GM19035 (cell line): ENCODE results near the gene PRKCD.

Experiments
- ATAC-seq: cut with Tn5 transposase; IDR thresholded peaks from one replicate; pipeline ENCODE4 v1.9.1; 2021; ENCODE audit not compliant: unreplicated experiment

Gene PRKCD

DNA sequence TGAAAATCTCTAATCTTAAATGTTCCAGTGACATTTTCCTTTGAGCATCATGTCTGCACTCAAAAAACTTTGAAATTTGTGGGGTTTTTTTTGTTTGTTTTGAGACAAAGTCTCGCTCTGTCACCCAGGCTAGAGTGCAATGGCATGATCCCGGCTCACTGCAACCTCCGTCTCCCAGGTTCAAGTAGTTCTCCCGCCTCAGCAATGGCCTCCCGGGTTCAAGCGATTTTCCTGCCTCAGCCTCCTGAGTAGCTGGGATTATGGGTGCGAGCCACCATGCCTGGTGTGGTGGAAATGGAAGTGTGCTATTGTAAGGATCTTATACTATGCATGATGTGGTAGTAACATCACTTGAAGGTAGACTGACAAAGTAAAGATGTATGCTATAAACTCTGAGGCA is 52.3 kb downstream of the PRKCD start:
- ATAC-seq, result no peak

DNA sequence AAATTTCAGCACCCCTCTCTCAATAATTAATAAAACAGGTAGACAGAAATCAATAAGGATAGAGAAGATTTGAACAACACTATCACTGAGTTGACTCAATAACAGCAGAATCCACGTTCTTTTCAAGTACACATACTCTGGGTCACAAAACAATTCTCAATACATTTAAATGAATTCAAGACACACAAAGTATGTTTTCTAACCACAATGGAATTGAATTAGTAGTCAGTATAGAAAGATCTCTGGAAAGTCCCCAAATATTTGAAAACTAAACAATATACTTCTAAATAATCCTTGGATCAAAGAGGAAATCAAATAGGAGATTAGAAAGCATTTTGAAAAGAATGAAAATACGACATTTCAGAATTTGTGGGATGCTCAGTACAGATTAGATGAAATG is 54.8 kb downstream of the PRKCD start:
- no peak for ATAC-seq

DNA sequence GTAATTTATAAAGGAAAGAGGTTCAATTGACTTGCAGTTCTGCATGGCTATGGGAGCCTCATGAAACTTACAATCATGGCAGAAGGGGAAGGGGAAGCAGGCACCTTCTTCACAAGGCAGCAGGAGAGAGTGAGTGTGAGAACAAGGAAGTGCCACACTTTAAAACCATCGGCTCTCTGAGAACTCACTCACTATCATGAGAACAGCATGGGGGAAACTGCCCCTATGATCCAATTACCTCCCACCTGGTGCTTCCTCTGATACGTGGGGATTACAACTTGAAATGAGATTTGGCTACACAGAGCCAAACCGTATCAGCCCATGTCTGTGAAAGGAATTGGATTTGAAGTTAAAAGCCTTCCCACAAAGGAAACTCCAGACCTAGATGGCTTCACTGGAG is 55.7 kb downstream of the PRKCD start:
- ATAC-seq, result no peak

DNA sequence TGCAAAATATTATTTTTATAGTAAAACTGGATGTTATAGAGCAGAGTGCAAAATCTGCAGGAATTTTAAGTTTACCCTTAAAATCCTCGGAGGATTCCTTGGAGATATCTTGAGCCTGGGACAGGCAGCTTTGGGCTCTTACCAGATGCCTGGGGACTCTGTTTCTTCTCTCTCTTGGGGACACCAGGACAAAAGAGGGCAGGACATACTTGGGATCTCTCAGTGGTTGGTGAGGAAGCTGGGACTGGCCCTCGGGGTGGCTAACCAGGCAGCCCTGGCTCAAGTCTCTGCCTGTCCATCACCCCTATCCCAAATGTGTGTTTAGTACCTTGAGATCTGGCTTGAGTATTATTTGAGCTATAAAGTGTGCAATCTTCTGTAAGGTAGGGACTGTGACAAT is 56.2 kb downstream of the PRKCD start:
- ATAC-seq, result no peak

DNA sequence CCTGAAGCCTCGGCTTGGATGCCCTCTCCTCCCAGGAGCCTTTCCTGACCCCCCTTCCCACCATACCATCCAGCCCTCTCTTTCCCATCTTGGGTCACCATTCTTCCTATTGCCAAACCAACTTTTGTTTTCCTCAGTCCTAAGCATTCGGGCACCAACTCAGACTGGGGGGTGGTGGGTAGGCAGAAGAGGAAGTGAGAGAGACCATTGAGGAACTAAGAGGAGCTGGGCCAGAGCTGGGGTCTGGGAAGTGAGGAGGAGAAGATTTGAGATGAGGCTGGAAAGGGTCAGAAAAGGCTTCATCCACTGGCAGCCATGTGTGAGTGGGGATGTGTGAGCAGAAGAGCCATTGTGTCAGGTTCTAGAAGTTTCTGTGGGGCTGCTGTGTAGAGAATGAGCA is 57.1 kb downstream of the PRKCD start:
- no peak for ATAC-seq

DNA sequence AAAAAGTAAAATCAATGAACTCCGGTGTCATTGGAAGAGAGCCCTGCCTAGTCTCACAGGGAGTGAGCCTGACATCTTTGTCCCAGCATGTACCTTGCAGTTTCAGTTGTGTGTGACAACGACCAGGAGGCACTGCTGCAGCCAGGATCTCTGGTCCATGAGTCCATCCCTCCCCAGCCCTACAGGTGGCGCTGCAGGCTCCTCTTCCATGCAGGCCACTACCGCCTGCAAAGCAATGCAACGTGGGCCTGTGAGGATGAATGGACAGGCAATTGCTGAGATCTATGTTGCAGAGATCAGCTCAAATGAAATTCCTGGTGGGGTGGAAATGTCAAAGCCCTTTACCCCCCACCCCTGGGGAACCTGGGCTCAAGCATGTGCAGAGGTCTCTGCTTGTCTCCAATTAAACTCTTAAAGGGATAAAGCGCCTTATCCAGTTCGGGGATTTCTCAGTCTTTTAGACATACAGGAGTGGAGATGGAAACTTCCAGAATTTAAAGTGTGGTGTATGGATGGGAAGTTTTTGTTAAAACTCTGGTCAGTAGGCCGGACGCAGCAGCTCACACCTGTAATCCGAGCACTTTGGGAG is 59.0 kb downstream of the PRKCD start:
- ATAC-seq, result no peak

DNA sequence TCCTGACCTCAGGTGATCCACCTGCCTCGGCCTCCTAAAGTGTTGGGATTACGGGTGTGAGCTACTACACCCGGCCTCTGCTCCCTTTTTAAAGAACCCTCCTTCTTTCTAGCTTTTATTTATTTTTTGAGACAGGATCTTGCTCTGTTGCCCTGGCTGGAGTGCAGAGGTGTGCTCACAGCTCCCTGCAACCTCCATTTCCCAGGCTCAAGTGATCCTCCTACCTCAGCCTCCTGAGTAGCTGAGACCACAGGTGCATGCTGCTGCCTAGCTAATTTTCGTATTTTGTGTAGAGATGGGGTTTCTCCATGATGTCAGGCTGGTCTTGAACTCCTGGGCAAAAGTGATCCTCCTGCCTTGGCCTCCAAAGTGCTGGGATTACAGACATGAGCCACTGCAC is 60.3 kb downstream of the PRKCD start:
- ATAC-seq, result no peak

DNA sequence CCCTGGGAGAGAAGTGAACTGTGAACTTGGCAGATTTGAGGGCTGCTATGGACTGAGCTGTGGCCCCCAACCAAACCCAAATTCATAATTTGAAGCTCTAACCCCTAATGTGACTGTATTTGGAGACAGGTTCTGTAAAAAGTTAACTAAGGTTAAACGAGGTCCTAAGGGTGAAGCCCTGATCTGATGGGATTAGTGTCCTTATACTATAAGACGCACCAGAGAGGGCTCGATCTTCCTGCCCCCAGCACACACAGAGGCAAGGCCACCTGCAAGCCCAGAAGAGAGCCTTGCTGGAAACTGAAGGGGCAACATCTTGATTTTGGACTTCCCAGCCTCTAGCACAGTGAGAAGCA is 60.8 kb downstream of the PRKCD start:
- no peak for ATAC-seq

DNA sequence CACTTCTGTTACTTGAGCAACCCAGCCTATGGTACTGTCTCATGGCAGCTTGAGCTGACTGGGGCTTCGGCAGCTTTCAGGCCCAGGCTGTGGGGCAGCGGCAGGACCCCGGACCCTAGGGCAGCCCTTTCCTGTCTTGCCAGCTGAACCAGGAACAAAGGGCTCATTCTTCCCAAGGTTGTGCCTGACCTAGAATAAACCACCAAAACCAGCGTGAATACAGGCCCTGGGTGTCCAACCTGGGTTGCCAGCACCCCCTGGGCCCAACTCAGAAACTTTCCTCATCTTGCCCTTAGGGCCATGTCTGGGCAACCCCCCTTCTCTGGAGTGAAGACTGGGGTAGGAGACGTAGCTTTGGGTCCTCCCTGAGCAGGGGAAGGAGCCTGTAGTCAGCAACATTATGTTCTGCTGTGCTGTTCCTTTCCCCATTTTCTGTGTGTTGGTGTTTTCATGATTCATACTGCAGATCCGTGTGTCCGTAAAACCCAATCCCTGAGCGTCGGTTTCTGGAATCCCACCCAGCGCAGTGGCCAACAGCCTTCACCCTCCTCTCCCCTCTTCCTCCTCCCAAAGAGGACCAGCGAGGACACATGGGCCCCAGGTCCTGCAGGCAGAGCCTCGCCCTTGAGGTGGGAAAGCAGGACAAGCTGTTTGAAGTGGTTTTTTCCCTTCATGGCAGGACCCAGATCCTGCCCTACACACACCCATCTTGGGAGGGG is 61.3 kb downstream of the PRKCD start:
- ATAC-seq, result no peak

DNA sequence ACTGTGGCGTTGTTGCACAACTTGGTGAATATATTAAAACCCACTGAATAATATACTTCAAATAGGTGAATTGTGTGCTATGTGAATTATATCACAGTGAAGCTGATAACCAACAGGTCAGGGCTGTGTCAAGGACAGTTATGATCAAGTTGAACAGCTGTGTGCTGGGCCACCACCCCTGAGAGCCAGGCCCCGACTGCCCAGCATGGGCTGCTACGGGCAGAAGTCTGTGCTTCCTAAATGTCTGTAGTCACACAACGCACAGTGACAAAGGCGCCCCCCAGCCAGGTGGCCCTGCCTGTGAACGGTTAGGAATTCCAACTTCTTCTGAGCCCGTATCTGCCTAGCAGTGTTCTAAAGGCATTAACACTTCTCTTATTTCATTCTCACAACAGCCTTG is 62.0 kb downstream of the PRKCD start:
- no peak for ATAC-seq

DNA sequence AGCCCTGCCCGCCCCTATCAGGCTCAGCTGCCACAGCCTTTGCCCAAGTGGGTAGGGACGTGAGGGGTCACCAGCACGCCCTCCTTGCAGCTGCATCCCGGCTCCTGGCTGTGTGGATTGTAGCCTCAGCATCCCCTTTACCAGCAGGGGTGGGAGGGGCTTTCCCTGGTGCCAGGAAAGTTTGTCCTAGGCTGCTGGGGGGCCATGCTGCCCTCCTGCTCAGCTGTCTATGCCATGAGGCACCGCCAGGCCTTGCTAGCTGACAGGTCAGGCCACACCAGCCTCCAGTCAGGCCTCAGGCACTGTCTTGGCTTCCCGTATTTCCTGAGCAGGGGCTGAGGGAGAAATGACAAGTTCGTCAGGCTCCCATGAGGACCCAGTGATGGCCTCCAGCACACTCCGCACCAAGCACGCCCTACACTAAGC is 62.5 kb downstream of the PRKCD start:
- ATAC-seq, result no peak

DNA sequence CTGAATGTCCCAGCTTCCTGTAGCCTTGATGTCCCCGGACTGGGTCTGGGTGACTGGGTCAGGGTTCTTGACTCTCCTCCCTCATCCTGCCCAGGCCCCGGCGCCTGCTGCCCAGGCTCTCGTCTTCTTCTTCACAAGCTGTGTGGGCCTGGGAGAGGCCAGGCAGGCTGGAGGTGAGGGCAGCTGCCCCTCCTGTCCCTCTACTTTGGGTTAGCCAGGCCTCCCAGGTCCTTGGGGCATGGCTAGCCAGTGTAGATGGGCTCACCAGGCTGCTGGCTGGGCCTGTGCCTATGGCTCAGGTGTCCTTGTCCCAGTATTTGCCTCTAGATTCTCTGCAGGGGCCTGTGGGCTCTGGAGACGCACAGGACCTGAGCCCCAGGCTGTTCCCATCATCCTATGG is 63.0 kb downstream of the PRKCD start:
- ATAC-seq, result no peak

DNA sequence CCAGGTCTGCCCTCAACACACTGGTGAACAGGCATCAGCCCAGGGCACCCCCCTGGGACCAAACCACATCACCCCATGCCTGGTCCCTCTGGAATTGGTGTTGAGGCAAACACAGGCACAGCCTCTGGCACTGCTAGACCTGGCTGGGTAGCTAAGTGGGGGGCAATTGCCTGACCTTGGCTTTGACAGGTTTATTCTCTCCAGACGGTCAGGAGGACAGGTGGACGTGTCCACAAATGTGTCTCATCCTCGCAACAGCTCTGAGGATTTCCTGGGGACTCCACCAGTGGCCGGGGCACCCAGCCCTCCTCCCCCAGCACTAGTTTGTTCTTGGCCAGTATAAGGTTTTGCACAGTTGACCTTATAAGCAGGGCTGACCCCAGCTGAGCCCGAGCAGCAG is 63.5 kb downstream of the PRKCD start:
- ATAC-seq, result no peak

DNA sequence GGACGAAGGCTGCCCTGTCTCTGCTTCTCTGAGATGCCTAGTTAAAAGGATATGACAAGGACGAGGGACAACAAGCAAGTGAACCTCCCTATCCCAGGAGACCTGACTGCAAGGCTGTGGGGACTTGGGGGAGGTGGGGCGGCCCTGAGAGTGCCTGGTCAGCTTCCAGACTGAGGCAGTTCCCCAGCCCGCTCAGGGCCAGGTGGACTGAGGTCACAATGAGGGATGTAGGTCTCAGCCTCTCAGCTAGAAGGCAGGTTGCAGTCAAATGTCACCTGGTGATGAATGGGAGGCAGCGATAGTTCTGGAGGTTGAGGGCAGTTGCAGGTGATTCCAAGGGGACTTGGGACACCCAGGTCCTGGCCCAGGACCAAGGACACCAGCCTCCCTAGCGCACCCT is 64.2 kb downstream of the PRKCD start:
- no peak for ATAC-seq

DNA sequence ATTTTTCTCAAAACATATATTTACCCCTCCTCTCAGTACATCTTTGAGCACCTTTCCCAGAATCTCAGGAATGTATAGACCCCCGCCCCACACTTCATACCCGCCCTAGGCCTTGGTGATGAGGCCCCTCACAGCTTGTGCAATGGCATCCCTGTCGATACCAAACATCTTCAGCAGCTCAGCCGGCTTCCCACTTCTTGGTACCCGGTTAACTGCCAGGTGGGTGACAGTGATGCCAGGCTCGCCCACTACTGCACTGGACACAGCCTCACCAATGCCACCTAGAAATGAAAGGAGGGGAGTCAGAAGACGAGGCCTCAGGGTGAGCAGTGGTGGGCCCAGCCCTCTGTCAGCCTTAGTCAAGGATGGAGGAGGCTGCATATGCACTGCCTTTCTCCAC is 64.6 kb downstream of the PRKCD start:
- no peak for ATAC-seq

DNA sequence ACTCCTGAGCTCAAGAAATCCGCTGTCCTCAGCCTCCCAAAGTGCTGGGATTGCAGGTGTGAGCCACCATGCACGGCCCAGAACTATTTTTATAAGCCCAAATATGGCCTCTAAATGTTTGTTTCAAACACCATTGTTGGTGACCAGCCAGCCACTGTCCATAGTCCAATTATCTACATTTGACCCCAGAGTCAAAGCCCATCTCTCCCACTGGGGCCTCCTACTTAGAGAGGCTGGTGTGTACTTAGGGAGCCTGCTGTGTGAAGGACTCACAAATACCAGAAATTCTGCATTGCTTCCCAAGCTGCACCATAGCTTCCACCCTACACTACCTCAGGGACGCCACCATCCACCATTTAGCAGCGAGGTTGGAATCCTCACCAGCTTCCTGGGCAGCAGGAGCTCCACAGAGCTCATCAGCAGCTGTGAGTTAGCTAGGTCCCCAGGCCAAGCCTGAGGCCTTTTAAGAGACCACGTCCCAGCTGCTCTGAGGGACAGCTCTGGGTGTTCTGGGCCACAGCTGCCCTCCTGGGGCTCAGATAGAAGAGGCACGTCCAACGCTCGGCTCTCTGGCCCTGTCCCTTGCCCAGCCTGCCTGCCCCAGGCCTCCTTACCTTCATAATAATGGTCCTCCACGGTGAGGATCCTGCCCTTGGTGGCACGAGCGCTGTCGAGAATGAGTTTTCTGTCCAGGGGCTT is 65.3 kb downstream of the PRKCD start:
- no peak for ATAC-seq

DNA sequence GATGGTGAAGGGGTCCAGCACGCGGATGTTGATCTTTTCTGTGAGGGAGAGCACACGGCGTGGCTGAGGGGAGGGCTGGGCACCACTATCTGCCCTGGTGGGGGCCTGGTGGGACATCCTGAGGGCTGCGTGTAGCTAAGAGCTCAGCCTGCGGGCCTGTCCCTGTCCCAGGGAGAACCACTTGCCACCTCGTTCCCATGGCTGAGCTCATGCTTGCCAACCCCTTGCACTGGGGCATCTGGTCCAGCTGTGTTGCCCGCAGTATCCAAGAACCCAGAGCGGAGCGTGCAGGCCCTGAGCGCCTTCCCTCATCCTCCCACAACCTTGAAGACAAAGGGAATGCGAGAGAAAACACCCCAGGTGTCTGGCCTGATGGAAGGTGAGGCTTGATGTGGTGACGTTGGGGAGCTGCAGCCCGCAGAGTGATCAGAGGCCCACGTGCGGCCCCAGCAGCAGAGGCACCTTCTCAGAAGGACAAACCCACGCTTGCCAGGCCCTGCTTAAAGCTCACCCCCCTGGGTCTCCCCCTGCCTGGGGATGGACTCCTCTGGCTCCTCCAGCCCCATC is 65.9 kb downstream of the PRKCD start:
- no peak for ATAC-seq

DNA sequence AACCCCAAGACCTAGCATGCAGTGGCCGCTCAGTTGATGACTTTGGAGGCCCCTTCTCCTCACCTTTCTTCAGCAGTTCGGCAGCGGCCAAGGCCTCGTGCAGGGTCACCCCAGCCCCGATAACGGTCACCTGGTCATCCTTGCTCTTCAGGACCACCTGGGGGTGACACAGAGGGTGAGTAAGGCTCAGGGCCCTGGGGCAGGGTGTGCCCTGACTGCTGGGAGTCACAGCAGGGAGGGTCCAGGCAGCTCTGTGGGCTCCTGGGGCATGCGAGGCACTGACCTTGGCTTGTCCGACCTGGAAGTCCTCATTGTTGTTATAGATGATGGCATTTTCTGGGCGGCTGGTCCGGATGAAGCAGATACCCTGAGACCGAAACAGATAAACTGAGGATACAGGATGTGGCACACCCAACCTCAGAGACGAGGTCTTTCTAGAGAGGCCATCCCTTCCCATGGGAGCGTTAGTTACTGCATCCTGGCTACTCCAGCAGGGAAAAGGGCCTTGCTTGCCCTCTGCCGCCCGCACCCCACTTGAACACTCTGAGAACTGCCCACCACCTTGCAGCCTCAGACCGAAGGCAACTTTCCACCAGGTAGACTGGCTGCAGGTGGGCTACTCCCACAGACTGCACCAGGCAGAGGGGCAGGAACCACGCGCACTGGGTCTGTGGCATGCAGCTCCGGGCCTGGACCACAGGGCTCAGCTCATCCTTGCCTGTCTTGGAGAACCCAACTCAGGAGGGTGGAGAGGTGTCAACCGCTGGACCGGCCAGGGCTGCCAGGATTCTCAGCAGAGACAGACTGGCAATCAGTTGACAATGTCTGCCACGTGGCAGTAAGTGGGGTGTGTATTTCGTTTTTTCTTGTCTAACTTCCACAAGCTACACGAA is 67.2 kb downstream of the PRKCD start:
- no peak for ATAC-seq

DNA sequence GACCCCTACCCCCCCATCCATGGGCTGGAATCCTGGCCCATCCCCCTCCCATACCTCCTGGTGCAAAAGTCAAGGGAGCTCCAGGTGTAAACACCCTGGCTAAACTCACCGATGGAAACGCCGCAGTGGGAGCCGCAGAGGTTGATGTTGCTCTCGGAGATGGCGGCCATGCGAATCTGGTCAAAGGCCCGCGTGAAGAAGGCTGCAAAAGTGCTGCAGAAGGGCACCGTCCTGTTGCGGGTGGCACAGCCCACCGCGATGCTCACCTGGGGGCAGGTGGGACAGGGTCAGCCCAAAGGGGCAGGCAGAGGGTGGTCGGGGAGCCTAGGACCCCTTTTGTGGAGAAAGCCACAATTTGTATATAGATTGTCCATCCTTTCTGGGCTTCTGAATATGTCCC is 68.2 kb downstream of the PRKCD start:
- ATAC-seq, result no peak

DNA sequence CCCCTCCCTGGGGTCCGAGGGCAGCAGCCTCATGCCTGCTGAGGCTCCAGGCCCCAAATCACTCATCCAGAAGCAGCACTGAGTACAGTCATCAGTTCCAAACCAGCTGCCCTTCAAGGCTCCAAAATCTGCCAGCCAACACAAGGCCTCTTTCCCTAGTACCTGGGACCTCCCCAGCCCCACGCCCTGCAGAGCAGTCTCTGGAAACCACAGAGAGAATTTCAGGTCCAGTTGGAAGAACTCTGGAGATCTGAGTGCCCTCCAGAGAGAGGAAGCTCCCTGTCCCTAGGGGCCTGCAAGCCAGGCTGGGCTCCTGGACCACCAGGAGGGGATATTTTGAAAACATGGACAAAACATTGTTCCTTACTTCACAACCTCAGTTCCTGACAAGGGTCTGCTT is 68.6 kb downstream of the PRKCD start:
- ATAC-seq, result no peak

DNA sequence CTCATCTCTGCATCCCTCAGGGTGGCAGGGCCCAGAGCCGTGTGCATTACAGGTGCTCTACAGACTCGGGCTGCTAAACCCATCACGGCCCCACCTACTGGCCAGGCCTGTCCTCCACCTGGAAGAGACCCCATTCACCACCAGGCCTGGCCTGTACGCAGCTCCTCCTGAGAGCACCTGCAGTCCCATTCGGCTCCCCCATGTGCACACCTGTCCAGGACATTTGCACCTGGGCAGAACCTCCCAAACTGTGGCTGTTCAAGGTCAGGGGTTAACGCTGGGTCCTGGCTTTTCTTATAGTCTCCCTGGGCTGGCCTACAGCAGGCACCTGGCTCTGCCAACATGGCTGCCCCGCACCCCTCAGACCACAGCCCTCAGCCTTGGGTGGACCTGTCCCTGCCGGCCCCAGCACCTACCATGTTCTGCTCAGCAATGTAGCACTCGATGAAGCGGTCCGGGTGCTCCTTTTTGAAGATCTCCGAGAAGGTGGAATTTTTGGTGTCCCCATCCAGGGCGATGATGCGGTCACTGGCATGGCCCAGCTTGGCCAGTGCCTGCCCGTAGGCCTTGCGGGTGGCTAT is 69.1 kb downstream of the PRKCD start:
- no peak for ATAC-seq
